ENCODE data around the gene CTNNBL1. TPM values are rescaled to one million over a fixed set of nuclear protein-coding genes. Genes with fewer than 3 reads are reported as not detected.

The CTNNBL1 gene
- total and polyA plus RNA-seq, 7 donors, result 26.7 to 44.0 (median 37.9) TPM

GRCh38 chr20:37669062-37669772, 24.6 kb upstream of the CTNNBL1 start:
- ATAC-seq (no peak), DNase-seq (no peak)
- no peak for TF ChIP-seq CTCF (IDR thresholded peaks at IDR 0.05)

GRCh38 chr20:37669773-37670236, 24.0 kb upstream of the CTNNBL1 start:
- Histone ChIP-seq H3K36me3 (ENCODE audit: insufficient read depth in 1 of 2, low read depth in 1 of 2) (no peaks in the 10 kb centered on the region), H3K27me3 (ENCODE audit: insufficient read depth in 3 of 3, low read length in 2 of 3) (peaks cover 0 to 23% (median 0%) of the 10 kb centered on the region in 3 donors), H3K4me1 (no peaks in the 10 kb centered on the region), H3K4me3 (peak overlapping the region; percentile 55), H3K9me3 (no peaks in the 10 kb centered on the region), H3K27ac (no peak overlapping the region)
- no peak for TF ChIP-seq CTCF (IDR thresholded peaks at IDR 0.05)
- DNase-seq (no peak), ATAC-seq (no peak)
- WGBS, 3 donors, result 27 to 33% (median 30%) methylated on average over 12 of the region's 12 CpGs
- intact Hi-C loops (cut with DNase I), result no loop called here

More at GRCh38 chr20:37669062-37669772, 24.6 kb upstream of the CTNNBL1 start:
- no peaks in the 10 kb centered on the region for H3K4me1 ChIP-seq
- H3K9me3 ChIP-seq, result no peaks in the 10 kb centered on the region
- H3K27ac ChIP-seq, result no peak overlapping the region
- H3K36me3 ChIP-seq (ENCODE audit: insufficient read depth in 1 of 2, low read depth in 1 of 2), result no peaks in the 10 kb centered on the region
- 41 to 63% (median 45%) methylated on average over 2 of the region's 2 CpGs for WGBS, 3 donors
- intact Hi-C loops (cut with DNase I), result no loop called here
- no peak overlapping the region for H3K4me3 ChIP-seq
- H3K27me3 ChIP-seq (ENCODE audit: insufficient read depth in 3 of 3, low read length in 2 of 3), result peaks cover 0 to 23% (median 0%) of the 10 kb centered on the region in 3 donors

GRCh38 chr20:37670351-37670791, 23.5 kb upstream of the CTNNBL1 start:
- WGBS, 3 donors, result 6 to 12% (median 9%) methylated on average over 18 of the region's 18 CpGs
- no peak for TF ChIP-seq CTCF (IDR thresholded peaks at IDR 0.05)
- peak overlapping the region; percentile 55 for H3K4me3 ChIP-seq
- H3K27me3 ChIP-seq (ENCODE audit: insufficient read depth in 3 of 3, low read length in 2 of 3), result peaks cover 0 to 23% (median 0%) of the 10 kb centered on the region in 3 donors
- no peak overlapping the region for H3K27ac ChIP-seq
- peak; percentile 19 to 83 (median 58) for ATAC-seq
- no peaks in the 10 kb centered on the region for H3K9me3 ChIP-seq
- intact Hi-C loops (cut with DNase I), result no loop called here
- no peaks in the 10 kb centered on the region for H3K4me1 ChIP-seq
- DNase-seq, result peak; percentile 55 to 75
- no peaks in the 10 kb centered on the region for H3K36me3 ChIP-seq (ENCODE audit: insufficient read depth in 1 of 2, low read depth in 1 of 2)

- DNase-seq (no peak), ATAC-seq (no peak)
- no peaks in the 10 kb centered on the region for H3K9me3 ChIP-seq
- intact Hi-C loops (cut with DNase I), result no loop called here
- no peak for TF ChIP-seq CTCF (IDR thresholded peaks at IDR 0.05)
- H3K4me1 ChIP-seq, result no peaks in the 10 kb centered on the region
- H3K4me3 ChIP-seq, result no peak overlapping the region
- no peak overlapping the region for H3K27ac ChIP-seq
- WGBS, 3 donors, result 92 to 95% (median 94%) methylated on average over 3 of the region's 3 CpGs
- peaks cover 0 to 23% (median 0%) of the 10 kb centered on the region in 3 donors for H3K27me3 ChIP-seq (ENCODE audit: insufficient read depth in 3 of 3, low read length in 2 of 3)
- H3K36me3 ChIP-seq (ENCODE audit: insufficient read depth in 1 of 2, low read depth in 1 of 2), result no peaks in the 10 kb centered on the region
Observed at GRCh38 chr20:37672143-37672542, 21.7 kb upstream of the CTNNBL1 start.
